Non-pigmented ciliary epithelial cell (primary cell): ENCODE results near the gene PHF12.
"Not testable (repeated sequence)": the region's sequence is repeated elsewhere in the genome, so short reads cannot be mapped to it uniquely, and the experiment has no call there.

Experiments used
- DNase-seq: peaks from one replicate; pipeline ENCODE4 v3.0.0-alpha.2; 2010; ENCODE audit warnings: low read depth

PHF12 gene

GRCh38 chr17:28882154-28882895, 69.0 kb downstream of the PHF12 start:
- DNase-seq: no peak

- DNase-seq: no peak
Measured at GRCh38 chr17:28881533-28882056, 69.7 kb downstream of the PHF12 start.

- DNase-seq: no peak
Measured at GRCh38 chr17:28880572-28880945, 70.8 kb downstream of the PHF12 start.

- DNase-seq: no peak
Measured at GRCh38 chr17:28879886-28880571, 71.3 kb downstream of the PHF12 start.

- no peak for DNase-seq
Measured at GRCh38 chr17:28878981-28879380, 72.3 kb downstream of the PHF12 start.

GRCh38 chr17:28878158-28878910, 73.0 kb downstream of the PHF12 start:
- DNase-seq: no peak

- DNase-seq: not testable (repeated sequence)
Measured at GRCh38 chr17:28877150-28877711, 74.1 kb downstream of the PHF12 start.

- DNase-seq: no peak
Measured at GRCh38 chr17:28875848-28876550, 75.3 kb downstream of the PHF12 start.

- DNase-seq: no peak
Measured at GRCh38 chr17:28874750-28875149, 76.6 kb downstream of the PHF12 start.

- no peak for DNase-seq
Measured at GRCh38 chr17:28873839-28874238, 77.5 kb downstream of the PHF12 start.

GRCh38 chr17:28871056-28871579, 80.2 kb downstream of the PHF12 start:
- DNase-seq: no peak

GRCh38 chr17:28867276-28867675, 84.0 kb downstream of the PHF12 start:
- DNase-seq: no peak

- no peak for DNase-seq
Measured at GRCh38 chr17:28865946-28866752, 85.2 kb downstream of the PHF12 start.

GRCh38 chr17:28864991-28865849, 86.1 kb downstream of the PHF12 start:
- no peak for DNase-seq

- DNase-seq: no peak
Measured at GRCh38 chr17:28863953-28864352, 87.4 kb downstream of the PHF12 start.

- DNase-seq: no peak
Measured at GRCh38 chr17:28862561-28862960, 88.8 kb downstream of the PHF12 start.

GRCh38 chr17:28861393-28862203, 89.7 kb downstream of the PHF12 start:
- DNase-seq: no peak

GRCh38 chr17:28860363-28860808, 90.9 kb downstream of the PHF12 start:
- DNase-seq: no peak
